AG20443 (cell line): ENCODE results near the gene ADAMTS13.
"Not testable (repeated sequence)": the region's sequence is repeated elsewhere in the genome, so short reads cannot be mapped to it uniquely, and the experiment has no call there.

Experiments
- DNase-seq: peaks from one replicate; pipeline ENCODE4 v3.0.0; 2012; ENCODE audit warnings: low spot score, mixed read lengths

ADAMTS13 gene

GRCh38 chr9:133392308-133392707, 29.9 kb upstream of the ADAMTS13 start:
- DNase-seq = not testable (repeated sequence)

GRCh38 chr9:133393399-133393798, 28.8 kb upstream of the ADAMTS13 start:
- no peak for DNase-seq

DNA sequence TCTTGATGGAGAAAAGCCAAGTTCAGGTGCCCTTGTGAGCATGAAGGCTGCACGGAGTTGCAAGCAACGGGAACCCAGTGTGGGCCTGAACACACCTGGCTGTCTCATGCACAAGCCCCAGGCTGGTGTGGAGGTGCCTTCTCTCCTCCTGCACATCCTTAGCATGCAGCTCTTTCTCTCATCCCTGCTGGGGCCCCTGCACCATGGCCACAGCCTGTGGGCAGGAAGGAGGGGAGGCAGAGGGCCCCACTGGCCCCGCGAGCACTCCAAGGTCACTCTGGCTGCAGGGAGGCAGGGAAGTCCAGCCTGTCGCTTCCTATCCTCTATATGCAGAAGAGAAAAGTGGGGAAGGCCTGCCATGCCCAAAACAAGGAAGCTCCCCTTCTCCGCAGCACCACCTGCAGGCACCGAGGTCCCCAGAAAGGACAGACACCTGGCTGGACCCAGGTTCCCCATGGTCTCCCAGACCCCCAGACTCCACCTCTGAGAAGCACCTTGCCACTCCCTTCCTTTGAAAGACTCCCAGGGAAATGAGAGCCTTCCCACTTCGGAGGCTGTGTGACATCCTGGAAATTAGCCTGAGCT, 27.4 kb upstream of the ADAMTS13 start:
- peak; percentile 5 for DNase-seq

- peak; percentile 43 for DNase-seq
Measured at GRCh38 chr9:133396952-133397351, 25.2 kb upstream of the ADAMTS13 start.

DNA sequence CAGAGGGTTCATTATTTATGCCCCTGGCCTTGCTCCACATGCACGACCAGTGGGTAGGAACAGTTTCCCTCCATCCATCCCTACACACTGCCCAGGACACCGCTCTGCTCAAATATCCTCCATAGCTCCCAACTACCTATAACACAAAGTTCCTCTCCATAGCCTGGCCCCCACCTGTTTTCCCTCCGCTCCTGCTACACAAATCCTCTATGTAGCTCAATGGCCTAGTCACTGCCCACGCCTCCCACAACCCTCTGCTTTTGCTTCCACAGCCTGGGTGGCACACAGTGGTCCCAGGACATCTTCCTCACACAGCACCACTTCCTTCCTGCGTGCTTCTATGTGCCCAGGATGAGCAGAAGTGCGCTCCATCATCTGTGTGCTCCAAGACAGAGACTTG, 24.8 kb upstream of the ADAMTS13 start:
- peak; percentile 4 for DNase-seq

DNA sequence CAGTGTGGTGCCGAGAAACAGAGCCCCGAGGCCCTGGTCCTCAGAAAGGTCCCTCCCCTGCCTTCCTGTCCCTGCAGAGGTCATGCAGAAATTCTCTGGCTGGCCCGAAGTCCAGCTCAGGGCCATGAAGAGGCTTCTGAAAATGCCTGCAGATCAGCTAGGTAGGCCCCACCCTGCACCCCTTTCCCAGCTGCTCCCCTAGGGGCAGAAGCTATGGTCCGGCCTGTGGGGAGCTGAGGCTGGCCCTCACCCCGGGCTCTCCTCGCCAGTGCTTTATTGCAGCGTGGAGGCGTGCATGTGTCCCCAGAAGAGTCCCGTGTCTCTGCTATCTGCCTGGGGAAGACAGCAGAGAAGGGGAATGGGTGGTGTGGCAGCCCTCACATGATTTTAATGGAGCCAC, 24.3 kb upstream of the ADAMTS13 start:
- DNase-seq = no peak

- no peak for DNase-seq
Measured at GRCh38 chr9:133400292-133400691, 21.9 kb upstream of the ADAMTS13 start.

- DNase-seq = no peak
Measured at GRCh38 chr9:133401588-133401987, 20.6 kb upstream of the ADAMTS13 start.

- DNase-seq = no peak
Measured at GRCh38 chr9:133402689-133403088, 19.5 kb upstream of the ADAMTS13 start.

DNA sequence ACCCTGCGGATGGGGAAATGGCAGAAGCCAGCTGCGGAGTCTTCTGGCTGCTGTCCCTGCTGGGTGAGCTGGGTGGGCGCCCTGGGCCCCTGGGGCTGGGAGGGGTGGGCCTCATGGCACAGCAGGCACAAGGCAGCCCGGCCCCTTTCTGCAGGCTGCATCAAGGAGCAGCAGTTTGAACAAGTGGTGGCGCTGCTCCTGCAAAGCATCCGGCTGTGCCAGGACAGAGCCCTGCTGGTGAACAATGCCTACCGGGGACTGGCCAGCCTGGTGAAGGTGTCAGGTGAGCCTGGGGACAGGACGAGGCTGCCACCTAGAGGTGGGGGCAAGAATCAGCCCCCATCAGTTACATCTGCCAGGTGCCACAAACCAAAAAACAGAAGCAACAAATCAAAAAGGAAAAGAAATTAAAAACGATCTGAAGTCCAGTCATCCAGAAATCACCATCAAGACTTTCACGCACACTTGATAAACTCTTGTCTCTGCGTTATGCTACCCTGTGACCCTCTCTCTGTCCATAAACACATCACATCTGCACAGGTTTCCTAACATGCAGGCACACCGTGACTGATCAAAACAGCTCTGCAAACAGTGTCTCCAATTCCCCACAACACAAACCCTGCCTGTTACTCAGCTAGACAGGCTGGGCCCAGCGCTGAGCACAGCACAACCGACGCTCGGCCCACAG, 18.3 kb upstream of the ADAMTS13 start:
- peak; percentile 36 for DNase-seq

DNA sequence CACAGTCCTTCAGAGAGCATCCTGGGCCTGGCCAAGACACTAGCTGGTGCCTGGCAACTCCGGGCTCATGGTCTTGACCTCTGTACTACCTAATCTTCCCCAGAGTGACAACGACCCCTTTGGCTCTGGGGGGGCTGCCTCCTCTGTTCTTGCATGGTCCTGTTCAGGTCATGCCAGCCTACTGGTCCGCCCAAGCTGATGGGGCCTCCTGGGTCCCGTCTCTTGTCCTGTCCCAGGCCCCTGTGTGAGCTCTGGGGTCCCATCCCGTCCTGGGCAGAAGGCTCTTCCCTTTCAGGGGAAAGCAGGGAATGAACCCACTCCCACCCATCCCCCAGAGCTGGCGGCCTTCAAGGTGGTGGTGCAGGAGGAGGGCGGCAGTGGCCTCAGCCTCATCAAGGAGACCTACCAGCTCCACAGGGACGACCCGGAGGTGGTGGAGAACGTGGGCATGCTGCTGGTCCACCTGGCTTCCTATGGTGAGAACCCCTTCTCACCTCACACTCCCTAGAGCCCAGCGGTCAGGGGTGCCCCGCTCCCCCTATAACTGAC, 17.6 kb upstream of the ADAMTS13 start:
- DNase-seq = no peak

DNA sequence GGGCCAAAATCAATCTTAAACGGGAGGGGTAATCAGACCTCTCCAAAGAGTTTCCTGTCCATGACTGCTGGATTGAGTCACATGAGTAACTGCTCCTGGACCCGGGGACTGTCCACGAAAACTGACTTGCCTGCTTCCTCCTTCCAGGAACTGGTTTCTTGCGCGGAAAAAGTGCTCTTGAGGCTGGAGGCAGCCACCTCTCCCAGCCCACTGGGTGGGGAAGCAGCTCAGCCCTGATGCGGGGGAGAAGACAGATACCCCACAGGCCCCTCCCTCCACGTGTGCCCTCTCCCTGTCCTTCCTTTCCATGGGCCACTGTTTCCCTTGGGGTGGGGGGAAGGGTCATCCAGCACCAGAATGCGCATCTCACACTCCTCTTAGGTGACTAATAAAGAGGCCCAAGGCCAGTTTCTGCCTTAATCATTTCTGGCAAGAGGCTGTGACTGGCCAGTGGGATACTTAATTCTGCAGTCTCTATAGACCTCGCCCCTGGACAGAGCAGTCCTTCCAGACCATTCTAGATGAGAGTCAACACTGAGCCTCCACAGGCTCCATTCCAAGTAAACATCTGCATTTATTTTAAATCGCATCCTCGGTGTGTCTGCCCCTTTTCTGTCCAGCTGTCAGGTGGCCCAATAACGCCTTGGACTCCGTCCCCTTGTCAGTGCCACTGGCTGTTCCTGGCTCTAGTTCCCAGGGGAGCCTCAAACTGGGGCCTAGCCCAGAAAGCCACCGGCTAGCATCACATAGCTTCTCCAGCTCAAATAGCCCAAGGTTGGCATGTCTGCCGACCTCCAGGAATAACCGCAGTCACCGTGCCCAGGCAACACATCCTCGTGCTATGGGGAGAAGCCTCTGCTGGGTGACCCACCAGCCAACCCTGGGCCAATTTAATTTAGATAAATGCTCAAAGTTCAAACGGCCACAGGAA, 16.4 kb upstream of the ADAMTS13 start:
- peak; percentile 73 for DNase-seq

DNA sequence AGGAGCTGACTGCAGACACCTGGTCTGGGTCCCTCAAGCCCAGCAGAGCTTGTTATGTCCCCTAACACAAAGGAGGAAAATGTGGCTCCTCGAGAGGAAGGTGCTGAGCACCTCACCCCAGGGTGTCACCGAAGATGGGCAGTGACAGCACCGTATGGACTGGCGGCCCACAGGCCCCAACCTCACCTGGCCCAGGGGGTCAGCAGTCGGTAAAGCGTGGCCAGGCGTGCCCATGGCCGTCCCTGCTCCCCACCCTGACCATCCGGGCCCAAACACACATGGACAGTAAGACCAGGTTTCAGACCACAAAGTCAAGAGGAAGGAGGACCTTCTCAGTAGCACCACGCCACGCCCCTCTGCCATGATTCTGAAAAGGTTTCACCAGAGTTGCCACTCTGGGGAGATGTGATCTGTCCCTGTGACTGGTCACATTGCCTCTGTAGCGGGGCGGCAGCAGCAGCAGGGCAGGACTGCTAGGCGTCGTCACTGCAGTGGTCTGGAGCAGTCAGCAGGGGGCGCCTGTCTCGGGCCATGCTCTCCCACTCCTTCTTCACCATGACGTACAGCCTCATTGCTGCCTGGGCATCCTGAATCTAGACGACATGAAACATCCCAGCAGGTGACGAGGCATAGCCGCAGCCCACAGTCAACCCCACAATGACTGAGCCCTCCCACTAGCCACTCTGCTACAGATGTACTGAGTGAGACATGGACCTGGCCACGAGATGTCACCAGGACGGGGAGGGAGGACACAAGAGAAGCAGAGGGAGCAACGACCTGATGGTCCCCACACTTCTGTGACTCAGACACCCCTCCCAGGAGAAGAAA, 15.5 kb upstream of the ADAMTS13 start:
- peak; percentile 91 for DNase-seq

DNA sequence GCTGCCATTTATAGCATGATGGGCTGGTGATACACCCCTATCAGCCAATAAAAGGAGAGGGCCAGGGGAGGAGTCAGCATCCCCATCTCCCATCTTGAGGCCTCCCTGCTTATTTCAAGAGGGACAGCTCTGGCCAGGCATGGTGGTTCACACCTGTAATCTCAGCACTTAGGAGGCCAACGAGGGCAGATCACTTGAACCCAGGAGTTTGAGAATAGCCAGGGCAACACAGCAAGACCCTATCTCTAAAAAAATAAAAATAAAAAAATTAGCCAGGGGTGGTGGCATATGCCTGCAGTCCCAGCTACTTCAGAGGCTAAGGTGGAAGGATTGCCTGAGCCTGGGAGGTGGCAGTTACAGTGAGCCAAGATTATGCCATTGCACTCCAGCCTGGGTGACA, 14.1 kb upstream of the ADAMTS13 start:
- DNase-seq = no peak

DNA sequence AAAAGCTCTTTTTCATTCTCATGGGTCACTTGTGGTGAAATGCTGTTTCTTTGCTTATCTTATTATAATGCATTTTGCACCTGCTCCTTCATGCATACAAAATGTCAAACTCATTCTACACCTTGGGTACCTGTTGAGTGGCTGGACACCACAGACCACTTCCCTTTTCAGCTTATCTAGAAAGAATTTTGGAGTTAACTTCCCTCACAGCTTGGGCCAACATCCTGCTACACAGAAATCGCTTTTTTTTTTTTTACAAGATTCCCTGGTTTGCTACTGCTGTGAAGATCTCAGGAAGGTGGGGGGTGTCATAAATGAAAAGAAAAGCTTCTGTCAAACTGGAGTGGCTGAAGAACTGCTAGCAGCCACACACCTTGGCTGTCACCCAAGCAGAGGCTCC, 7.0 kb upstream of the ADAMTS13 start:
- no peak for DNase-seq

- peak; percentile 92 for DNase-seq
Measured at GRCh38 chr9:133417541-133418461, 4.4 kb upstream of the ADAMTS13 start, which contains the start of gene REXO4. TSS of gene REXO4 (minus strand) at chr9:133418010. CDS start at chr9:133417844, 166 bp downstream.

DNA sequence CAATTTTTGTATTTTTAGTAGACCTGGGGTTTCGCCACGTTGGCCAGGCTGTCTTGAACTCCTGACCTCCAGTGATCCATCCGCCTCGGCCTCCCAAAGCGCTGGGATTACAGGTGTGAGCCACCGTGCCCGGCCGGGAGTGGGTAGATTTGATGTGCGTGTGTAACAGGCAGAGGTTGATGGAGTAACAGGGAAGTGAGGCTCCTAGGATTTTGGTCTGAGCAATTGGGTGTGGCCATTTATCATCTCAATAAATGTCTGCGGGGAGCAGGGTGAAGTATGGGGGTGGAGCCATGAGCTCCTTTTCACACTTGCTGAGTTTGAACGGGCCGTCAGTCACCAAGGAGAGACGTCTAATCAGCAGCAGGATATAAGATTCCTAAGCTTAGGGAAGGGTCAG, 3.2 kb upstream of the ADAMTS13 start:
- no peak for DNase-seq

- DNase-seq = no peak
Measured at GRCh38 chr9:133420392-133420827, 1.8 kb upstream of the ADAMTS13 start.

GRCh38 chr9:133423216-133423615, 1.0 kb downstream of the ADAMTS13 start:
- DNase-seq = no peak

GRCh38 chr9:133424187-133424586, 2.0 kb downstream of the ADAMTS13 start:
- DNase-seq = no peak
